Cardiac atrium fibroblast (primary cell): ENCODE data around the gene PCDHGA5. TPM values are rescaled to one million over a fixed set of nuclear protein-coding genes. Genes with fewer than 3 reads are reported as not detected.

Experiments used
- total RNA-seq: library from RNA; depleted of rRNA; stranded (reverse); fragments of >200 nt; gene quantifications from 2 replicates; pipeline ENCODE4 v1.2.3, GENCODE V29; 2015

The PCDHGA5 gene
- total RNA-seq = 0.32 and 2.2 TPM in 2 replicates

DNA sequence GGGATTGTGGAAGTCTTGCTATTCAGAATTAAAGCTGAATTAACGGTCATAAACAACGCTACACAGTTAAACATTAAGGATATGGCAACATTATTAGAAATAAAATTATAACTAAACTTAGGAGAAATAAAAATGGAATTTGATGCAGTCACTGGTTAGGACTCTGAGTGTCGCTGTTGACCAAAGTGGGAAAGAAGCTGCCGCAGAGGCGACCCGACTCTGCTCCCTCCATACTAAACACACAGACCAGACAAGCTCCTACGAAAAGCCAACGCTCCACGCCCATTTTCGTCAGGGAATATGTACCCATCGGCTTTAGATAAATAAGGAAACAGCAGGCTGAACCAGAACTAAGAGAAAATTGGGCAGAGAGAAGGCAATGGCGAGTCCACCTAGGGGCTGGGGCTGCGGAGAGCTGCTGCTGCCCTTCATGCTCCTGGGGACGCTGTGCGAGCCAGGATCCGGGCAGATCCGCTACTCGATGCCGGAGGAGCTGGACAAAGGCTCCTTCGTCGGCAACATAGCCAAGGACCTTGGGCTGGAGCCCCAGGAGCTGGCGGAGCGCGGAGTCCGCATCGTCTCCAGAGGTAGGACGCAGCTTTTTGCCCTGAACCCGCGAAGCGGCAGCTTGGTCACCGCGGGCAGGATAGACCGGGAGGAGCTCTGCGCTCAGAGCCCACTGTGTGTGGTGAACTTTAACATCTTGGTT lies at the start of gene PCDHGA5:
Gene PCDHGA5, plus strand, starts transcription at position 211 of the 709 bp plus-strand sequence. Its CDS starts 169 bp downstream, at position 380.

DNA sequence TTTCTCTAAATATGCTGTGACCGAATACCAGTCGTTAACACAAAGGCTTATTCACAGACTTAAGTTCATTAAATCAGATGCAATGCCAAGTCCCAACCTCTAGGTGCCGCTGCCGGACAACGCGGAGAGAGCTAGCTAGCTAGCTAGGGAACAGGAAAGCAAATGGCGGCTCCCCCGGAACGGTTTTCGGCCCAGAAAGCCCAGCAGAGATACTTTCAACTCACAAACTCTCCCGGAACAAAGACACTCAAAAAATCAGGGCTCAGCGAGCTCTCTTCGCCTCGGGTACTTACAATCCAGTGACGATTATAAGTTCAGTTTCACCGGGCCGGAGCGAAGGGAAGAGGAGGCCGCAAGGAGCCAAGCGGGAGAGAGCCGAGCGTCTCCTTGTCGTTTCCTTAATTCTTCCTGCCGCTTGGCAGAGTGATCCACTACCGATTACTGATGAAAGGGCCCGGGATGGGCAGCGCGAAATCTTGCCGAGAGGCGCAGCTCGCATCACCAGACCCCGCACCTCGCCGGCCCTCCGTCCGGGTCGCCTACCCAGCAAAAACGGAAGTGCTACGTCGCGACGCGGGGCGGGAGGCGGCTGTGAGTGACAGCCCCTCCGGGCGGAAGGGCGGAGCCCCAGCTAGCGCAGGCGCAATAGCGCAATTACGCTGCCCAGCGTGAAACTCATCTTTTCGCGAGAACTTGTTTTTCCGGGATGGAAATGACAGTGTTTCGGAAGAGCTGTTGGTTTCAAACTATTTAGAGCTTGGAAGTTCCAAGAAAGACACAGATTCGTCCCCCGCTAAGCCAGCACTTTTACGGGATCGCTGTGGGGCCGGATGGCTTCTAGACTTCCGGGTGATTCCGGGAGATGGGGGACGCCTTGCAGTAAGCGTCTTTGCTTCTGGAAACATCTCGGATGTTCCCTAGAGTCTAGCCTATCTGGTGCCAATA lies 43.5 kb upstream of the PCDHGA5 start, which contains the start of gene TAF7:
Gene TAF7, minus strand, starts transcription at position 560 of the 945 bp plus-strand sequence. CDS start 740 bp downstream, outside the sequence.

DNA sequence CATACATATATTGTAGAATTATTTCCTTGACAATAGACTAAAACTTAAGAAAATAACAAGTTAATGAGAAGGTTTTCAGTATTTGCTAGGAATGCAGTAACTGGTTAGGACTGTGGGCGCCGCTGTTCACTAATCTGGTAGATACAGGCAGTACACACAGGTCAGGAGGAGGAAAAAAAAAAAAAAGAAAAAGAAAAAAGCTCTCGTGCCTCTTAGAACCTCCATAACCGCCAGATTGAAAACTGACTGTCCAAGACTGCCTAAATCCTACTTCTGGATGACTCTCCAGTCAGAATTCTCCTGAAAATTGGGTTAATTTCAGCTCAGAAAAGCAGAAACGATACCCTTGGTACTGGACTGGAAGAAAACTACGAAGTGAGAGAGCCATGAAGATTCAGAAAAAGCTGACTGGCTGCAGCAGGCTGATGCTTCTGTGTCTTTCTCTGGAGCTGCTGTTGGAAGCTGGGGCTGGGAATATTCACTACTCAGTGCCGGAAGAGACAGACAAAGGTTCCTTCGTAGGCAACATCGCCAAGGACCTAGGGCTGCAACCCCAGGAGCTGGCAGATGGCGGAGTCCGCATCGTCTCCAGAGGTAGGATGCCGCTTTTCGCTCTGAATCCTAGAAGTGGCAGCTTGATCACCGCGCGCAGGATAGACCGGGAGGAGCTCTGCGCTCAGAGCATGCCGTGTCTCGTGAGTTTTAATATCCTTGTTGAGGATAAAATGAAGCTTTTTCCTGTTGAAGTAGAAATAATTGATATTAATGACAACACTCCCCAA lies 33.5 kb upstream of the PCDHGA5 start, which contains the start of gene PCDHGA1:
Gene PCDHGA1, plus strand, starts transcription at position 216 of the 782 bp plus-strand sequence.

DNA sequence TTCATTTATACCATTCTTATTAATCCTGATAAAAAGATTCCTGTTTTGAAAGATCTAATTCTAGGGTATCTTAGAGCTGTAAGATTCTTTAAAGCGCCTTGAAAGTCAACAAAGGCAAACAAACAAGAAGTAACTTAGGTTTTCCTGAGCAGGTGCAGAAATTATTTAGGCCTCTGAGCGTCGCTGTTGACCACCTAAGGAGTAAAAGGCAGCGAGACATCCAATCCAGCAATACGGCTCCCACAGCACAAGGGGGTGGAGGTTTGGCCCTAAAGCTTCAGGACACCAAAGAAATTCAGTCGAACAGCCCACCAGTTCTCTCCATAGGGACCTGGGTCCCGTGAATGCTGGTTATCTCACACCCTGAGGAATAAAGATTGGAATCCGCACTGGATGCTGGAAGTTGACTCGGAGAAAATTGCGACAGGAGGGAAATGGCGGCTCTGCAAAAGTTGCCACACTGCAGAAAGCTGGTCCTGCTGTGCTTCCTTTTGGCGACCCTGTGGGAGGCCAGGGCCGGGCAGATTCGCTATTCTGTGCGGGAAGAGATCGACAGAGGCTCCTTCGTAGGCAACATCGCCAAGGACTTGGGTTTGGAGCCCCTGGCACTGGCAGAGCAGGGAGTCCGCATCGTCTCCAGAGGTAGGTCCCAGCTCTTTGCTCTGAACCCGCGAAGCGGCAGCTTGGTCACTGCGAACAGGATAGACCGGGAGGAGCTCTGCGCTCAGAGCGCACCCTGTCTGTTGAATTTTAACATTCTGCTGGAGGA lies 25.2 kb upstream of the PCDHGA5 start, which contains the start of gene PCDHGA2:
Gene PCDHGA2, plus strand, starts transcription at position 223 of the 769 bp plus-strand sequence.

DNA sequence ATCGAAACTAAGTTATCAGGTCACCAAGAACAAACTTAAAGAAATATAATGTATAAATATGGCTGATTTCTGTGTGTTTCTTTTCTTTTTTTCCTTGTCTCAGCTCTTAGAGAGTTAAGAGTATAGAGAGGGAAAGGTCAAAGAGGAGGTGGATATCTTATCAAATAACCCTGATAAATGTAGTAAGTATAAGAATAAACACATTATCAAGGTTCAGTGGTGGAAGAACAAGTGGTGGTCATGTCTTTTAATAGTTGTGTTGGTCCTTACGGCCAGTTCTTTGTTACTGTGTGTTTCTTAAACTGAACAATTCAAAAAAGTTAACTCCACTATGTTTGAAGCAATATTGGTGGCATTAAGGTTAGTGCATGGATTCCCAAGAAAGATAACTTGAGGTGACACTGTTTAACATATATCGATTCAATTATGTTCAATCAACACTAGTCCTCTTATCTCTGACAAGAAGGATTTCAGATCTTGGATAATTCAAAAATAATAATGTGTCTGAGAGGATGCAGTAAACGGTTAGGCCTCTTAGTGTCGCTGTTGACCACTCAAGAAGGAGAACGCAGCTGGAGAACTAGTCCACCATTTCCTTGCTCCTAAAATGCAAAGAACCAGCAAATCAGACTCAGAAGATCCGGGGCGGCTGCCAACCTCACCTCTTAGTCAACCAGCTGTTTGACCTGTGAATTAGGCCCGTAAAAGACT lies 20.6 kb upstream of the PCDHGA5 start, which contains the start of gene PCDHGA3:
Gene PCDHGA3, plus strand, starts transcription at position 588 of the 711 bp plus-strand sequence. CDS start 205 bp downstream, outside the sequence.

DNA sequence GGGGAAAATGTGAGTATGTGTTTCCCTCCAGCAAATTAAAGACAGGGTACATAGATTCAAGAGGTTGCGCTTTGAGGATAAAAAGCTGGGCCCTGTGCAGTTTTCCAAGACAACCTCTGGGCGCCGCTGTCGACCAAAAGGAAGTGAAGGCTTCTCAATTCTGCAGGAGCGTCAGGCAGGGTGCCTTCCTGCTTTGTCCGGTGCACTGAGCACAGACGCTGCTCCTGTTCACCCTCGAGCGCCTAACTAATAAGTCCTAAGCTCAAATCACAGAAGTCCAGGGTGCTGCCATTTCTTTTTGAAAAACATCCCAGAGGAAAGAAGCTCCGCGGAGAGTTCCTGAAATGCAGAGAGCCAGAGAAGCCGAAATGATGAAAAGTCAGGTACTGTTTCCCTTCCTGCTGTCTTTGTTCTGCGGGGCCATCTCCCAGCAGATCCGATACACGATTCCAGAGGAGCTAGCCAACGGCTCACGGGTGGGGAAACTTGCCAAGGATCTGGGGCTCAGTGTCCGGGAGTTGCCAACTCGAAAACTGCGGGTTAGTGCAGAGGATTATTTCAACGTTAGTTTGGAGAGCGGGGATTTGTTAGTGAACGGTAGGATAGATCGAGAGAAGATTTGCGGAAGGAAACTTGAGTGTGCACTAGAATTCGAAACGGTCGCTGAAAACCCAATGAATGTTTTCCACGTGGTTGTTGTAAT lies 13.9 kb upstream of the PCDHGA5 start, which contains the start of gene PCDHGB1:
Gene PCDHGB1, plus strand, starts transcription at position 183 of the 703 bp plus-strand sequence. Its CDS starts 162 bp downstream, at position 345.

DNA sequence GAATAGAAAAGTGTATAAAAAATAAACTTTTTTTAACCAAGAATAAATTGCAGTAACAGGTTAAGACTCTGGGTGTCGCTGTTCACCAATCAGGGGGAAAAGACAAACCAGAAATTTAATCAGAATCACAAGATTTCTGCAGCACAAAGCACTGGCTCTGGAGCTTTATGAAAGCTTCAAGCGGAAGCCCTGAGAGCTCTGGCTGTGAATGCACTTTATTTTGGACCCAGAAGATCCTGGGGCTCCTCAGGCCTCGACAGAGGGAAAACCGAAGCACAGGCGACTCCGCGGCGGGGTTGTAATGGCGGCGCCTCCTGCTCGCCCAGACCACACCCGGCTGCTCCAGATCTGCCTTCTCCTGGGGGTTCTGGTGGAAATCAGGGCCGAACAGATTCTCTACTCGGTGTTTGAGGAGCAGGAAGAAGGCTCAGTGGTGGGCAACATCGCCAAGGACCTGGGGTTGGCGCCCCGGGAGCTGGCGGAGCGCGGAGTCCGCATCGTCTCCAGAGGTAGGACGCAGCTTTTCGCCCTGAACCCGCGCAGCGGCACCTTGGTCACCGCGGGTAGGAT lies 9.0 kb upstream of the PCDHGA5 start, which contains the start of gene PCDHGA4:
Gene PCDHGA4, plus strand, starts transcription at position 122 of the 570 bp plus-strand sequence. Its CDS starts 87 bp downstream, at position 209.

DNA sequence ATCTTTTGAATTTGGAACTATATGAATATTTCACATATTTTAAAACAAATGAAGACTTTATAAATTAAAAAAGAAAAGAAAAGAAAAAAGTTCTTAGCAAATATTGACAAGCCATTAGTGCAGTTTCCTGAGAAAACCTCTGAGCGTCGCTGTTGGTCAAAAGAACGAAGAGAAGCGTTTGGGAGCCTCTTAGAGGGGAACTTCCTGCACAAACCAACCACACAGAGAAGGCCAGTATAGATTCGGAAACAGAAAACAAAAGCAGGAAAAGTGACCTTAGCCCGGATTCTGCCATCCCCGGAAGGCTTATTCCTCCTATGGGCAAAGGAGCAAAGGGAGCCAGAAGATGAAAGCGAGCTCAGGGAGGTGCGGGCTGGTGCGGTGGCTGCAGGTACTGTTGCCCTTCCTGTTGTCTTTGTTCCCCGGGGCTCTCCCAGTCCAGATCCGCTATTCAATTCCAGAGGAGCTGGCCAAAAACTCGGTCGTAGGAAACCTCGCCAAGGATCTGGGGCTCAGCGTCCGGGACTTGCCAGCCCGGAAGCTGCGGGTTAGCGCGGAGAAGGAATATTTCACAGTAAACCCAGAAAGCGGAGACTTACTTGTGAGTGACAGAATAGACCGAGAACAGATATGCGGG lies 4.1 kb upstream of the PCDHGA5 start, which contains the start of gene PCDHGB2:
Gene PCDHGB2, plus strand, starts transcription at position 205 of the 637 bp plus-strand sequence. Its CDS starts 142 bp downstream, at position 347.

DNA sequence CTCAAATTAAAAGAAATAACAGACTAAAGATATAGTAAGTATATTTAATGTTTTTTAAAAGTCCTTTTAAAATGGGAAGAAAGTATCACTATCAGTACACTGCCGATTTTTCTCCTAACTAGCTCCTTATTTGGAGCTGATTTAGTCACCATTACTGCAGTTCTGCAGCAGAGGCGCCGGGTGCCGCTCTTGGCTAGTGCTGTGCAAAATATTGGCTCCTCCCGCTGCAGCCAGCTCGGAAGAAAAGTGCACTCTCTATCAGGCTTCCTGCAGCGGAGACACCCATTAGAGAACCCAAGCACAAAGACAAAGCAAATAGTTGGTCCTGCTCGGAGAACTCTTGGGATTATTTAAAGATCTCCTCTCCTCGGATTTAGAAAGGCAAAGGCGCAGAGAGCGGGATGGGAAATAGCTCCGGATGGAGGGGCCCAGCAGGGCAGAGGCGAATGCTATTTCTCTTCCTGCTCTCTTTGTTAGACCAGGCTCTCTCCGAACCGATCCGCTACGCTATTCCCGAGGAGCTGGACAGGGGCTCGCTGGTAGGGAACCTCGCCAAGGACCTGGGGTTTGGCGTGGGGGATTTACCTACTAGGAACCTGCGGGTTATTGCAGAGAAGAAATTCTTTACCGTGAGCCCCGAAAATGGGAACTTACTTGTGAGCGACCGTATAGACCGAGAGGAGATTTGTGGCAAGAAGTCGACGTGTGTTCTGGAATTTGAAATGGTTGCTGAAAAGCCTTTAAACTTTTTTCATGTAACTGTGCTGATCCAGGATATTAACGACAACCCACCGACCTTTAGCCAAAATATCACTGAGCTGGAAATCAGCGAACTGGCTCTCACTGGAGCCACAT lies 6.3 kb downstream of the PCDHGA5 start, which contains the start of gene PCDHGB3:
Gene PCDHGB3, plus strand, starts transcription at position 249 of the 855 bp plus-strand sequence. Its CDS starts 153 bp downstream, at position 402.

DNA sequence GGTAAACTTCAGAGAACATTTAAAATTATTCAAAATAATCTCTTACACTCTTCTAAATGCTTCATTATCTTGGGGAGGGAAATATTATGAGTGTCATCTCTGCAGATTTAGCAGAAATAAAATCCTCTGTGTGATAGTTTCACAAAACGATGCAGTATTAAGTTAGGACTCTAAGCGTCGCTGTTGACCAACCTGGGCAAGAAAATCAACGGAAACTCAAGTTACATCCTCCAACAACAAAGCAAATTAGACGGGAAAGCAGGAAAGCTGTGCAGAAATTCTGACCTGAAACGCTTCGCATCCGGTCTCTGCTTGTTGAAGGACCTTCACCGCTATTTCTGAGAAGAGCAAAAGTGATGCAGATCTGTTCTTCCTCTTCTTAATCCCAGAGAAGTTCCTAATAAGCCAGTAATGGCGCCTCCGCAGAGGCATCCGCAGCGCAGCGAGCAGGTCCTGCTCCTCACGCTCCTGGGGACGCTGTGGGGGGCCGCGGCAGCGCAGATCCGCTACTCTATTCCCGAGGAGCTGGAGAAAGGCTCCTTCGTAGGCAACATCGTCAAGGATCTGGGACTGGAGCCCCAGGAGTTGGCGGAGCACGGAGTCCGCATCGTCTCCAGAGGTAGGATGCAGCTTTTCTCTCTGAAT lies 9.8 kb downstream of the PCDHGA5 start, which contains the start of gene PCDHGA6:
Gene PCDHGA6, plus strand, starts transcription at position 219 of the 645 bp plus-strand sequence. Its CDS starts 193 bp downstream, at position 412.

DNA sequence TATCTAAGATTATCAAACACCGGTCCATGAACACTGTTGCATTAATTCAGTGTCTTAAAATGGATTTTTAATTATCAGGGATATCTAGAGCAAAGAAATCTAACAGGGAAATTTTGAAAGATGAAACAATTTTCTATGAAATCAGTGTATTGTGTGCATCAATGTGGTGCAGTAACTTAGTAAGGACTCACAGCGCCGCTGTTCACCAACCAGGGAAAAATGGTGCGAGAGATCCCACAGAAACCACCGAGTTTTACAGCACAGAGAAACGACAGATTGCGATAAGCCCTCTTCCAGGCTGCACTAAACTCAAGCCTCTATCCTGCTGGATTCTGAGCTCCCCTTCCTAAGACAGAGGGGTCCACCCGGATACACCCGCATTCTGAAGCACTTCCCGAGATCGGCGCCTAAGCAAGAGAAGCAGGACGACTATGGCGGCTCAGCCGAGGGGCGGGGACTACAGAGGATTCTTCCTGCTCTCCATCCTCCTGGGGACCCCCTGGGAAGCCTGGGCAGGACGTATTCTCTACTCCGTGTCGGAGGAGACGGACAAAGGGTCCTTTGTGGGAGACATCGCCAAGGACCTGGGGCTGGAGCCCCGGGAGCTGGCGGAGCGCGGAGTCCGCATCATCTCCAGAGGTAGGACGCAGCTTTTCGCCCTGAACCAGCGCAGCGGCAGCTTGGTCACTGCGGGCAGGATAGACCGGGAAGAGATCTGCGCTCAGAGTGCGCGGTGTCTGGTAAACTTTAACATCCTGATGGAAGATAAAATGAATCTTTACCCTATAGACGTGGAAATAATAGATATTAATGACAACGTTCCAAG lies 18.7 kb downstream of the PCDHGA5 start, which contains the start of gene PCDHGA7:
Gene PCDHGA7, plus strand, starts transcription at position 274 of the 826 bp plus-strand sequence. Its CDS starts 158 bp downstream, at position 432.

DNA sequence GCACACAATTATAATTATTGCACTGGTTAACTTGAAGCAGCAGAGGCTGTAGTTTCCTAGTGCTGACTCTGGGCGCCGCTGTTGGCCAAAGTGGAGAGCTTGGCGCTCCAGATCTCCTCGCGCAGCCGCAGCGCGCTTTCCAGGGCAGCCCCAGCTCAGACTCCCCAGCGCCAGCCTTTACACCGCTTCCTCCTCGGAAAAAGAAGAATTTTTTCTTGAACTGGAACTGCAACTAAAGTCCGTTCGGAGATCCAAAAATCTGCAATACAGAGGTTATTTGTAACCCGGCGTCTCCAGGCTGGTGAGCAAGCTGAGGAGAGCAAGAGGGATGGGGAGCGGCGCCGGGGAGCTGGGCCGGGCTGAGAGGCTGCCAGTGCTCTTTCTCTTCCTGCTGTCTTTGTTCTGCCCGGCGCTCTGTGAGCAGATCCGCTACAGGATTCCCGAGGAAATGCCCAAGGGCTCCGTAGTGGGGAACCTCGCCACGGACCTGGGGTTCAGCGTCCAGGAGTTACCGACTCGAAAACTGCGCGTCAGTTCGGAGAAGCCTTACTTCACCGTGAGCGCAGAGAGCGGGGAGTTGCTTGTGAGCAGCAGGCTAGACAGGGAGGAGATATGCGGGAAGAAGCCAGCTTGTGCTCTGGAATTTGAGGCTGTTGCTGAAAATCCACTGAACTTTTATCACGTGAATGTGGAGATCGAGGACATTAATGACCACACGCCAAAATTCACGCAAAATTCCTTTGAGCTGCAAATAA lies 23.8 kb downstream of the PCDHGA5 start, which contains the start of gene PCDHGB4:
Gene PCDHGB4, plus strand, starts transcription at position 142 of the 755 bp plus-strand sequence. Its CDS starts 187 bp downstream, at position 329.

DNA sequence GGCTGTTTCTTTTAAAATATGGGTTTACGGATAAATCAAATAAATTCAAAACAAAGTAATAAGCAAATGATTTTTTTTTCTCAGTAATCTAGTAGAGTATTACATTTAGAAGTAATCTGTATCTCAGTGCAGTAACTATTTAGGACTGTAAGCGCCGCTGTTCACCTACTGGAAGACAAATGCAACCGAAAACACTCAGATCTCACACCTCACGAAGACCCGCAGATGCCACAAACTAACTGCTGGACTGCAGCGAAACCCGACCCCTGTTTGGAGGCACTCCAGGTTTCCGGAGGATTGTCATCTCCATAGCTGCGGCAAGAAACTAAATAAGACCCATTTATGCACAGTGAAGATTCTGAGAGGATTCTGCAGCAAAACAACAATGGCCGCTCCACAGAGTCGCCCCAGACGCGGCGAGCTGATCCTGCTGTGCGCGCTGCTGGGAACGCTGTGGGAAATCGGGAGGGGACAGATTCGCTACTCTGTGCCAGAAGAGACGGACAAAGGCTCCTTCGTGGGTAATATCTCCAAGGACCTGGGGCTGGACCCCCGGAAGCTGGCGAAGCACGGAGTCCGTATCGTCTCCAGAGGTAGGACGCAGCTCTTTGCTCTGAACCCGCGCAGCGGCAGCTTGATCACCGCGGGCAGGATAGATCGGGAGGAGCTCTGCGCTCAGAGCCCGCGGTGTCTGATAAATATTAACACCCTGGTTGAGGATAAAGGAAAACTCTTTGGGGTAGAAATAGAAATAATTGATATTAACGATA lies 28.7 kb downstream of the PCDHGA5 start, which contains the start of gene PCDHGA8:
Gene PCDHGA8, plus strand, starts transcription at position 205 of the 770 bp plus-strand sequence. Its CDS starts 181 bp downstream, at position 386.

